ENCODE data around the gene SPSB4.

The SPSB4 gene

GRCh38 chr3:141122455-141123030, 71.4 kb downstream of the SPSB4 start:
- no peak for DNase-seq

GRCh38 chr3:141123677-141124410, 72.7 kb downstream of the SPSB4 start:
- DNase-seq, result no peak

GRCh38 chr3:141124715-141125114, 73.6 kb downstream of the SPSB4 start:
- no peak for DNase-seq

GRCh38 chr3:141125351-141125750, 74.2 kb downstream of the SPSB4 start:
- no peak for DNase-seq

- no peak for DNase-seq
These were observed 75.7 kb downstream of the SPSB4 start for GRCh38 chr3:141126661-141127343.

GRCh38 chr3:141127344-141128125, 76.4 kb downstream of the SPSB4 start:
- no peak for DNase-seq

GRCh38 chr3:141128126-141128777, 77.1 kb downstream of the SPSB4 start:
- DNase-seq, result no peak

- no peak for DNase-seq
These were observed 77.9 kb downstream of the SPSB4 start for GRCh38 chr3:141129049-141129448.

- no peak for DNase-seq
These were observed 78.4 kb downstream of the SPSB4 start for GRCh38 chr3:141129541-141130011.

- no peak for DNase-seq
These were observed 92.4 kb downstream of the SPSB4 start for GRCh38 chr3:141143517-141143916.

GRCh38 chr3:141146979-141147470, 95.9 kb downstream of the SPSB4 start:
- DNase-seq, result no peak

- DNase-seq, result no peak
These were observed 96.5 kb downstream of the SPSB4 start for GRCh38 chr3:141147657-141148056.

GRCh38 chr3:141148169-141148568, 97.0 kb downstream of the SPSB4 start:
- no peak for DNase-seq

- DNase-seq, result no peak
These were observed 97.6 kb downstream of the SPSB4 start for GRCh38 chr3:141148770-141149169.

GRCh38 chr3:141150081-141150830, 99.1 kb downstream of the SPSB4 start:
- DNase-seq, result no peak

- DNase-seq, result no peak
These were observed 99.8 kb downstream of the SPSB4 start for GRCh38 chr3:141150931-141151330.

GRCh38 chr3:141151439-141151838, 100.3 kb downstream of the SPSB4 start:
- no peak for DNase-seq

- no peak for DNase-seq
These were observed 101.0 kb downstream of the SPSB4 start for GRCh38 chr3:141152130-141152529.

- DNase-seq, result no peak
These were observed 101.9 kb downstream of the SPSB4 start for GRCh38 chr3:141152801-141153678.

- no peak for DNase-seq
These were observed 102.5 kb downstream of the SPSB4 start for GRCh38 chr3:141153679-141153966.

- DNase-seq, result no peak
These were observed 113.7 kb downstream of the SPSB4 start for GRCh38 chr3:141164852-141165251.
